HG02840 (cell line): ENCODE results near the gene THBS3.
"Not testable (repeated sequence)": the region's sequence is repeated elsewhere in the genome, so short reads cannot be mapped to it uniquely, and the experiment has no call there.

Experiments used
- ATAC-seq: cut with Tn5 transposase; IDR thresholded peaks from one replicate; pipeline ENCODE4 v1.9.1; 2021; ENCODE audit warnings: mild to moderate bottlenecking, moderate library complexity, moderate number of reproducible peaks; ENCODE audit not compliant: unreplicated experiment, low FRiP score

THBS3 gene

GRCh38 chr1:155176544-155177071 is 31.1 kb downstream of the THBS3 start:
- ATAC-seq: no peak

GRCh38 chr1:155175927-155176371 is 31.7 kb downstream of the THBS3 start:
- ATAC-seq: no peak

- no peak for ATAC-seq
Observed at GRCh38 chr1:155175281-155175926, 32.3 kb downstream of the THBS3 start.

GRCh38 chr1:155174324-155175280 is 33.1 kb downstream of the THBS3 start:
- ATAC-seq: no peak

- ATAC-seq: peak; percentile 3
Observed at GRCh38 chr1:155173478-155174323, 34.0 kb downstream of the THBS3 start, which contains the start of gene TRIM46. Gene TRIM46 (plus strand): TSS chr1:155173849. CDS start chr1:155173967, 118 bp downstream.

- peak; percentile 71 for ATAC-seq
Observed at GRCh38 chr1:155172732-155173477, 34.8 kb downstream of the THBS3 start, which contains the start of gene KRTCAP2. Gene KRTCAP2 (minus strand): TSS chr1:155173304. CDS start chr1:155173224, 80 bp downstream.

GRCh38 chr1:155171836-155172731 is 35.6 kb downstream of the THBS3 start:
- ATAC-seq: no peak

GRCh38 chr1:155170806-155171205 is 36.9 kb downstream of the THBS3 start:
- ATAC-seq: no peak

- ATAC-seq: no peak
Observed at GRCh38 chr1:155170101-155170785, 37.5 kb downstream of the THBS3 start.

- ATAC-seq: no peak
Observed at GRCh38 chr1:155169541-155169940, 38.2 kb downstream of the THBS3 start.

- ATAC-seq: no peak
Observed at GRCh38 chr1:155168456-155169210, 39.1 kb downstream of the THBS3 start.

GRCh38 chr1:155168105-155168445 is 39.6 kb downstream of the THBS3 start:
- not testable (repeated sequence) for ATAC-seq

GRCh38 chr1:155167166-155168104 is 40.3 kb downstream of the THBS3 start:
- ATAC-seq: no peak

- ATAC-seq: no peak
Observed at GRCh38 chr1:155166471-155167165, 41.1 kb downstream of the THBS3 start.

- no peak for ATAC-seq
Observed at GRCh38 chr1:155166051-155166470, 41.6 kb downstream of the THBS3 start.

GRCh38 chr1:155164625-155165024 is 43.1 kb downstream of the THBS3 start:
- ATAC-seq: not testable (repeated sequence)
